ENCODE data around the gene TLR1. TPM values are rescaled to one million over a fixed set of nuclear protein-coding genes. Genes with fewer than 3 reads are reported as not detected.
"Not testable (repeated sequence)": the region's sequence is repeated elsewhere in the genome, so short reads cannot be mapped to it uniquely, and the experiment has no call there.

Gene TLR1
- total and polyA plus RNA-seq, 2 donors from 2014 or later = 1.8 to 18.0 TPM

GRCh38 chr4:38779790-38780189, 24.8 kb downstream of the TLR1 start:
- H3K27ac ChIP-seq (ENCODE audit: low read depth in 2 of 2, low read length in 2 of 2) = no peak overlapping the region
- H3K27me3 ChIP-seq (ENCODE audit: control insufficient read depth, insufficient read depth, low read length) = no peaks in the 10 kb centered on the region
- H3K36me3 ChIP-seq (ENCODE audit: control insufficient read depth in 2 of 3, insufficient read depth in 3 of 3, low read length in 3 of 3) = no peaks in the 10 kb centered on the region
- H3K4me1 ChIP-seq (ENCODE audit: control insufficient read depth in 2 of 3, insufficient read depth in 2 of 3, low read depth in 1 of 3, low read length in 3 of 3) = peaks cover 0 to 3% (median 0%) of the 10 kb centered on the region in 3 donors
- FAIRE-seq (no peak), DNase-seq (no peak)
- intact Hi-C loops (cut with DNase I) = no loop called here
- no peaks in the 10 kb centered on the region for H3K9me3 ChIP-seq (ENCODE audit: control insufficient read depth in 2 of 3, insufficient read depth in 1 of 3, low read length in 3 of 3)
- no peak overlapping the region for H3K9ac ChIP-seq (ENCODE audit: low read length in 3 of 3)
- H3K4me3 ChIP-seq (ENCODE audit: low read length in 3 of 3) = no peak overlapping the region
- no peak for TF ChIP-seq CTCF (IDR thresholded peaks at IDR 0.05; ENCODE audit: borderline replicate concordance, extremely low read depth, insufficient read depth)

GRCh38 chr4:38777925-38778324, 26.7 kb downstream of the TLR1 start:
- H3K36me3 ChIP-seq (ENCODE audit: control insufficient read depth in 2 of 3, insufficient read depth in 3 of 3, low read length in 3 of 3); H3K9ac ChIP-seq (ENCODE audit: low read length in 3 of 3); H3K27me3 ChIP-seq (ENCODE audit: control insufficient read depth, insufficient read depth, low read length); H3K9me3 ChIP-seq (ENCODE audit: control insufficient read depth in 2 of 3, insufficient read depth in 1 of 3, low read length in 3 of 3); intact Hi-C loops (cut with DNase I); DNase-seq; FAIRE-seq; H3K27ac ChIP-seq (ENCODE audit: low read depth in 2 of 2, low read length in 2 of 2); H3K4me3 ChIP-seq (ENCODE audit: low read length in 3 of 3); H3K4me1 ChIP-seq (ENCODE audit: control insufficient read depth in 2 of 3, insufficient read depth in 2 of 3, low read depth in 1 of 3, low read length in 3 of 3): not testable (repeated sequence)

GRCh38 chr4:38775326-38775725, 29.3 kb downstream of the TLR1 start:
- intact Hi-C loops (cut with DNase I) = no loop called here
- no peak for TF ChIP-seq CTCF (IDR thresholded peaks at IDR 0.05; ENCODE audit: borderline replicate concordance, extremely low read depth, insufficient read depth)
- Histone ChIP-seq H3K4me1 (ENCODE audit: control insufficient read depth in 2 of 3, insufficient read depth in 2 of 3, low read depth in 1 of 3, low read length in 3 of 3) (no peaks in the 10 kb centered on the region), H3K4me3 (ENCODE audit: low read length in 3 of 3) (no peak overlapping the region), H3K27me3 (ENCODE audit: control insufficient read depth, insufficient read depth, low read length) (no peaks in the 10 kb centered on the region), H3K9ac (ENCODE audit: low read length in 3 of 3) (no peak overlapping the region), H3K36me3 (ENCODE audit: control insufficient read depth in 2 of 3, insufficient read depth in 3 of 3, low read length in 3 of 3) (no peaks in the 10 kb centered on the region), H3K27ac (ENCODE audit: low read depth in 2 of 2, low read length in 2 of 2) (no peak overlapping the region), H3K9me3 (ENCODE audit: control insufficient read depth in 2 of 3, insufficient read depth in 1 of 3, low read length in 3 of 3) (no peaks in the 10 kb centered on the region)
- no peak for FAIRE-seq
- DNase-seq = no peak

- no peak overlapping the region for H3K4me3 ChIP-seq (ENCODE audit: low read length in 3 of 3)
- no peaks in the 10 kb centered on the region for H3K9me3 ChIP-seq (ENCODE audit: control insufficient read depth in 2 of 3, insufficient read depth in 1 of 3, low read length in 3 of 3)
- no peak overlapping the region for H3K27ac ChIP-seq (ENCODE audit: low read depth in 2 of 2, low read length in 2 of 2)
- DNase-seq (no peak), FAIRE-seq (no peak)
- no peak overlapping the region for H3K9ac ChIP-seq (ENCODE audit: low read length in 3 of 3)
- TF ChIP-seq CTCF (IDR thresholded peaks at IDR 0.05; ENCODE audit: borderline replicate concordance, extremely low read depth, insufficient read depth) = no peak
- no peaks in the 10 kb centered on the region for H3K27me3 ChIP-seq (ENCODE audit: control insufficient read depth, insufficient read depth, low read length)
- no peaks in the 10 kb centered on the region for H3K4me1 ChIP-seq (ENCODE audit: control insufficient read depth in 2 of 3, insufficient read depth in 2 of 3, low read depth in 1 of 3, low read length in 3 of 3)
- no peaks in the 10 kb centered on the region for H3K36me3 ChIP-seq (ENCODE audit: control insufficient read depth in 2 of 3, insufficient read depth in 3 of 3, low read length in 3 of 3)
- intact Hi-C loops (cut with DNase I) = no loop called here
Observed at GRCh38 chr4:38774181-38774955, 30.2 kb downstream of the TLR1 start.

- DNase-seq; H3K9me3 ChIP-seq (ENCODE audit: control insufficient read depth in 2 of 3, insufficient read depth in 1 of 3, low read length in 3 of 3); H3K36me3 ChIP-seq (ENCODE audit: control insufficient read depth in 2 of 3, insufficient read depth in 3 of 3, low read length in 3 of 3); H3K27ac ChIP-seq (ENCODE audit: low read depth in 2 of 2, low read length in 2 of 2); intact Hi-C loops (cut with DNase I); H3K9ac ChIP-seq (ENCODE audit: low read length in 3 of 3); H3K4me1 ChIP-seq (ENCODE audit: control insufficient read depth in 2 of 3, insufficient read depth in 2 of 3, low read depth in 1 of 3, low read length in 3 of 3); H3K27me3 ChIP-seq (ENCODE audit: control insufficient read depth, insufficient read depth, low read length); FAIRE-seq; H3K4me3 ChIP-seq (ENCODE audit: low read length in 3 of 3): not testable (repeated sequence)
Observed at GRCh38 chr4:38770281-38770680, 34.3 kb downstream of the TLR1 start.

Data from kidney (tissue), 14 donors.